ENCODE results near the gene PRR5.
"Not testable (repeated sequence)": the region's sequence is repeated elsewhere in the genome, so short reads cannot be mapped to it uniquely, and the experiment has no call there.

PRR5 gene, protein sequence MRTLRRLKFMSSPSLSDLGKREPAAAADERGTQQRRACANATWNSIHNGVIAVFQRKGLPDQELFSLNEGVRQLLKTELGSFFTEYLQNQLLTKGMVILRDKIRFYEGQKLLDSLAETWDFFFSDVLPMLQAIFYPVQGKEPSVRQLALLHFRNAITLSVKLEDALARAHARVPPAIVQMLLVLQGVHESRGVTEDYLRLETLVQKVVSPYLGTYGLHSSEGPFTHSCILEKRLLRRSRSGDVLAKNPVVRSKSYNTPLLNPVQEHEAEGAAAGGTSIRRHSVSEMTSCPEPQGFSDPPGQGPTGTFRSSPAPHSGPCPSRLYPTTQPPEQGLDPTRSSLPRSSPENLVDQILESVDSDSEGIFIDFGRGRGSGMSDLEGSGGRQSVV

DNA sequence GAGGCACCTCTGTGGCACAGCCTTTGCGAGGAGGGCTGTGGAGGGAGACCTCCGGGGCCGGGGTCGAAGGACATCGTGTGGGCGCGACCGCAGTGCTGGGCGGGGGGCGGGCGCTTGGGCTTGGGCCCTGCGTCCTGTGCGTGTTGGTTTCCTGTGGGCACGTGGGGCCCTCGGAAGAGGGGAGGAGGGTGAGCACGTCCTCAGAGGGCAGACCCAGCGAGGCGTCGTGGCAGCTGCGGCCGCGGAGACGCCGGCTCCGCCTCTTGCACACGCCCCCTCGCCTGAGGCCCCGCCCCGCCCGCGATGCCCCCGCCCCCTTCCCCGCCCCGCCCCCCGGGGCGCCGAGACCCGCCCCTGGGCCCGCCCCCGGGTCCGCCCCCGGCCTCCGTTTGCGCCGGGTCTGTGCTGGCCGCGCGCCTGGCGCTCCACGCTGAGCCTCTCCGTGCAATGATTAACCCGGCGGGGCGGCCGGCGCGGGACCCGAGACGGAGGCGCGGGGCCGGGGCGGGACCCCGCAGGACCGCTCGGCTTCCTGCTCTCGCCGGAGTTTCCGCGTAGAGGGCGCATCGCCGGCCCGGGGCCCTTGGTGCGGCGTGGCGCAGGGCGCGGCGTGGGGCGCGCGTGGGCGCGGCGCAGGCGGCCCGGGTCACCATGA lies at the start of gene PRR5:
Gene PRR5, plus strand, starts transcription at position 381 of the 655 bp plus-strand sequence. Its CDS starts 271 bp downstream, at position 652.
- Histone ChIP-seq H3K27me3 (ENCODE audit: low read depth, low read length) (peaks cover 24% of the 10 kb centered on the region), H3K9ac (ENCODE audit: low read length) (peak within 1 kb of the TSS; percentile 52), H3K4me2 (ENCODE audit: low read length) (peak within 1 kb of the TSS; percentile 64), H3K36me3 (replicated peaks; ENCODE audit: low read depth, low read length) (no peaks in the 10 kb centered on the region), H3K79me2 (ENCODE audit: low read length) (no peaks in the 10 kb centered on the region), H4K20me1 (ENCODE audit: insufficient read depth, low read length) (no peaks in the 10 kb centered on the region), H3K27ac (ENCODE audit: low read length) (no peak within 1 kb of the TSS), H3K4me3 (ENCODE audit: low read length) (peak within 1 kb of the TSS; percentile 83), H3K9me3 (ENCODE audit: insufficient read depth, low read length) (no peaks in the 10 kb centered on the region), H2AFZ (ENCODE audit: low read depth, low read length) (no peak within 1 kb of the TSS; the same call in 1 of the 2 replicates), H3K4me1 (ENCODE audit: low read length) (0 out of 2 replicates have a peak, but pooled peaks cover 2% of the 10 kb centered on the region)
- no peak for TF ChIP-seq EZH2phosphoT487 (IDR thresholded peaks at IDR 0.05; ENCODE audit: low read depth)
- TF ChIP-seq, protein P1, sequence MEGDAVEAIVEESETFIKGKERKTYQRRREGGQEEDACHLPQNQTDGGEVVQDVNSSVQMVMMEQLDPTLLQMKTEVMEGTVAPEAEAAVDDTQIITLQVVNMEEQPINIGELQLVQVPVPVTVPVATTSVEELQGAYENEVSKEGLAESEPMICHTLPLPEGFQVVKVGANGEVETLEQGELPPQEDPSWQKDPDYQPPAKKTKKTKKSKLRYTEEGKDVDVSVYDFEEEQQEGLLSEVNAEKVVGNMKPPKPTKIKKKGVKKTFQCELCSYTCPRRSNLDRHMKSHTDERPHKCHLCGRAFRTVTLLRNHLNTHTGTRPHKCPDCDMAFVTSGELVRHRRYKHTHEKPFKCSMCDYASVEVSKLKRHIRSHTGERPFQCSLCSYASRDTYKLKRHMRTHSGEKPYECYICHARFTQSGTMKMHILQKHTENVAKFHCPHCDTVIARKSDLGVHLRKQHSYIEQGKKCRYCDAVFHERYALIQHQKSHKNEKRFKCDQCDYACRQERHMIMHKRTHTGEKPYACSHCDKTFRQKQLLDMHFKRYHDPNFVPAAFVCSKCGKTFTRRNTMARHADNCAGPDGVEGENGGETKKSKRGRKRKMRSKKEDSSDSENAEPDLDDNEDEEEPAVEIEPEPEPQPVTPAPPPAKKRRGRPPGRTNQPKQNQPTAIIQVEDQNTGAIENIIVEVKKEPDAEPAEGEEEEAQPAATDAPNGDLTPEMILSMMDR (IDR thresholded peaks at IDR 0.05; ENCODE audit: low read depth, low read length) = no peak

DNA sequence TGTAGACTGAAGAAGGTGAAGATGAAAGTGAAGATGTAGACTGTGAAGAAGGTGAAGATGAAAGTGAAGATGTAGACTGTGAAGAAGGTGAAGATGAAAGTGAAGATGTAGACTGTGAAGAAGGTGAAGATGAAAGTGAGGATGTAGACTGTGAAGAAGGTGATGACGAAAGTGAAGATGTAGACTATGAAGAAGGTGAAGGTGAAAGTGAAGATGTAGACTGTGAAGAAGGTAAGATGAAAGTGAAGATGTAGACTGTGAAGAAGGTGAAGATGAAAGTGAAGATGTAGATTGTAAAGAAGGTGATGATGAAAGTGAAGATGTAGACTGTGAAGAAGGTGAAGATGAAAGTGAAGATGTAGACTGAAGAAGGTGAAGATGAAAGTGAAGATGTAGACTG lies 49.1 kb upstream of the PRR5 start:
- H3K9me3 ChIP-seq (ENCODE audit: insufficient read depth, low read length); H4K20me1 ChIP-seq (ENCODE audit: insufficient read depth, low read length); H3K4me2 ChIP-seq (ENCODE audit: low read length); H2AFZ ChIP-seq (ENCODE audit: low read depth, low read length); H3K79me2 ChIP-seq (ENCODE audit: low read length); H3K9ac ChIP-seq (ENCODE audit: low read length); H3K27ac ChIP-seq (ENCODE audit: low read length); H3K4me1 ChIP-seq (ENCODE audit: low read length); H3K4me3 ChIP-seq (ENCODE audit: low read length); H3K36me3 ChIP-seq (replicated peaks; ENCODE audit: low read depth, low read length): not testable (repeated sequence)
- H3K27me3 ChIP-seq (ENCODE audit: low read depth, low read length) = peaks cover 29% of the 10 kb centered on the region; the same call in 1 of the 2 replicates

DNA sequence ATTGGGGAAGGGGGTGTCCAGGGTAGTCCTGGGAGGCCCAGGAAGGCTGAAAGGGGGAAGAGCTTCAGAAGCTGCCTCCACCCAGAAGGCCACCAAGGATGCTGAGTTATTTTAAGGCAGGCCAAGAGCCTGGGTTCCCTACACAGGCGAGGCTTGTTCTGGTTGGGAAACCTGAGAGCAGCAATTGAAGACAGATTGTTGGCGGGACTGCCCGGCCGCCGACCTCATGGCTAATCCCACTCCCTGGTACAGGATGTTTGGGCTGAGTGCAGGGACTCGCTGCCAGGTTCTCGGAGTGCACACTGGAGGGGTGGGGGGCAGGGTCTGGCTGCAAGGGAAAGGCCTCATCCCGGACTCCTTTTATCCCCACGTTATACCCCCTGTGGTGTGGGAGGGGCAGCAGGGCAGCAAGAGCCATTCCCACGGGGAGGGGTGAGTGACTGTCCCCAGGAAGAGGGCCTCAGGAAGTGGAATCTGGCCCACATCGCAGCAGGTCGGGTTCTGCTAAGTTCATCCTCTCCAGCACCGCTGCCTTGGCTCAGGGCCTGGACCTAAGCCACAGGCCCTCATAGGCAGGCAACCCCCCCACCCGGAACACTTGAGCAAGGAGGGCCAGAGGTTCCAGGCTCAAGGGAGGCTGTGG lies 43.6 kb upstream of the PRR5 start:
- Histone ChIP-seq H3K4me1 (ENCODE audit: low read length) (no peaks in the 10 kb centered on the region), H2AFZ (ENCODE audit: low read depth, low read length) (no peak overlapping the region), H3K27me3 (ENCODE audit: low read depth, low read length) (peaks cover 17% of the 10 kb centered on the region; the same call in 1 of the 2 replicates), H3K4me3 (ENCODE audit: low read length) (no peak overlapping the region), H3K79me2 (ENCODE audit: low read length) (no peaks in the 10 kb centered on the region), H3K4me2 (ENCODE audit: low read length) (no peak overlapping the region), H4K20me1 (ENCODE audit: insufficient read depth, low read length) (no peaks in the 10 kb centered on the region), H3K9ac (ENCODE audit: low read length) (no peak overlapping the region), H3K9me3 (ENCODE audit: insufficient read depth, low read length) (no peaks in the 10 kb centered on the region), H3K27ac (ENCODE audit: low read length) (no peak overlapping the region), H3K36me3 (replicated peaks; ENCODE audit: low read depth, low read length) (no peaks in the 10 kb centered on the region)
- TF ChIP-seq EZH2phosphoT487 (IDR thresholded peaks at IDR 0.05; ENCODE audit: low read depth) = no peak
- TF ChIP-seq, protein P1 (IDR thresholded peaks at IDR 0.05; ENCODE audit: low read depth, low read length) = no peak

DNA sequence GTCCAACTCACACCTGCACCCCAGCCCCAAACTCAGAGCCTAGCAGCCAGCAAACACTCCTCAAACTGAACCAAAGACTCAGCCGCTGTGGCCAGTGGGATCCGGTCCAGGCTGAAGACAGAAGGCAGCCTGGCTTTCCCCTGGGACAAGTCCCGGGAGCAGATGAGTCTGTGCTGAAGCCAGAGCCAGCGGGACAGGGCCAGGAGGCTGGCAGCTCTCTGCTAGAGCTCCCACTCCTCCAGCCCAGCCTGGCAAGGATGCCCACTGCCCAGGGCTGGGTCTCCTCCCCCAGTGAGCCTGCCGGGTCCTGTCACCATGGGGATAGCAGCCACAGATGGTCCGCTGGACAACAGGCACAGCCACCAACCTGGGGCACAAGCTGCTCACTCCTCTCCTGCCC lies 42.9 kb upstream of the PRR5 start:
- Histone ChIP-seq H2AFZ (ENCODE audit: low read depth, low read length) (no peak overlapping the region), H3K4me3 (ENCODE audit: low read length) (no peak overlapping the region), H4K20me1 (ENCODE audit: insufficient read depth, low read length) (no peaks in the 10 kb centered on the region), H3K36me3 (replicated peaks; ENCODE audit: low read depth, low read length) (no peaks in the 10 kb centered on the region), H3K27ac (ENCODE audit: low read length) (no peak overlapping the region), H3K27me3 (ENCODE audit: low read depth, low read length) (peaks cover 17% of the 10 kb centered on the region; the same call in 1 of the 2 replicates), H3K9ac (ENCODE audit: low read length) (no peak overlapping the region), H3K79me2 (ENCODE audit: low read length) (no peaks in the 10 kb centered on the region), H3K4me2 (ENCODE audit: low read length) (no peak overlapping the region), H3K9me3 (ENCODE audit: insufficient read depth, low read length) (no peaks in the 10 kb centered on the region), H3K4me1 (ENCODE audit: low read length) (no peaks in the 10 kb centered on the region)
- TF ChIP-seq, protein P1 (IDR thresholded peaks at IDR 0.05; ENCODE audit: low read depth, low read length) = no peak
- TF ChIP-seq EZH2phosphoT487 (IDR thresholded peaks at IDR 0.05; ENCODE audit: low read depth) = no peak

Data from OCI-LY3 (cell line).